H9 (cell line): ENCODE measurements around the gene SMARCD3. TPM values are rescaled to one million over a fixed set of nuclear protein-coding genes. Genes with fewer than 3 reads are reported as not detected.

Source experiments
- DNase-seq: peaks from one replicate; pipeline ENCODE4 v3.0.0-alpha.2; 2017
- H2AFZ ChIP-seq: one replicate; pipeline ENCODE4 v1.6.1; 2013; ENCODE audit warnings: mild to moderate bottlenecking, low read length, control low read depth, moderate library complexity
- H2AK5ac ChIP-seq: 2 replicates; pipeline ENCODE4 v1.6.1; 2013; ENCODE audit warnings: low read length, control low read depth, mixed read lengths; ENCODE audit not compliant: insufficient read length
- H2BK120ac ChIP-seq: one replicate; pipeline ENCODE4 v1.6.1; 2013; ENCODE audit warnings: low read depth, mild to moderate bottlenecking, low read length, control low read depth, inconsistent platforms; ENCODE audit not compliant: poor library complexity, severe bottlenecking
- H2BK12ac ChIP-seq: 2 replicates; pipeline ENCODE4 v1.6.1; 2013; ENCODE audit warnings: low read length, control low read depth, mixed read lengths, low read depth; ENCODE audit not compliant: insufficient read length
- H2BK15ac ChIP-seq: 2 replicates; pipeline ENCODE4 v1.6.1; 2013; ENCODE audit warnings: low read depth, low read length, control low read depth
- H2BK20ac ChIP-seq: one replicate; pipeline ENCODE4 v1.6.1; 2013; ENCODE audit warnings: low read depth, mild to moderate bottlenecking, low read length, control low read depth, inconsistent platforms; ENCODE audit not compliant: poor library complexity, severe bottlenecking
- H2BK5ac ChIP-seq: 2 replicates; pipeline ENCODE4 v1.6.1; 2013; ENCODE audit warnings: low read length, control low read depth, mixed read lengths; ENCODE audit not compliant: insufficient read length
- H3K14ac ChIP-seq: 2 replicates; pipeline ENCODE4 v1.6.1; 2013; ENCODE audit warnings: low read length, control low read depth; ENCODE audit not compliant: insufficient read depth
- H3K18ac ChIP-seq: 2 replicates; pipeline ENCODE4 v1.6.1; 2013; ENCODE audit warnings: low read depth, mild to moderate bottlenecking, mixed read lengths, low read length, control low read depth; ENCODE audit not compliant: insufficient read length
- H3K23ac ChIP-seq: 2 replicates; pipeline ENCODE4 v1.6.1; 2013; ENCODE audit warnings: low read length, control low read depth, mixed read lengths, low read depth; ENCODE audit not compliant: insufficient read length
- H3K23me2 ChIP-seq: 2 replicates; pipeline ENCODE4 v1.6.1; 2013; ENCODE audit warnings: low read depth, mild to moderate bottlenecking, mixed read lengths, low read length, control low read depth; ENCODE audit not compliant: insufficient read length, poor library complexity, severe bottlenecking
- H3K27ac ChIP-seq: 2 replicates; pipeline ENCODE4 v1.5.1; 2013; ENCODE audit warnings: low read length, control low read depth, mixed read lengths, low read depth; ENCODE audit not compliant: insufficient read length
- H3K27me3 ChIP-seq: 2 replicates; pipeline ENCODE4 v1.6.1; 2013; ENCODE audit warnings: low read length, control low read depth, inconsistent platforms; ENCODE audit not compliant: insufficient read depth
- H3K4ac ChIP-seq: 2 replicates; pipeline ENCODE4 v1.6.1; 2013; ENCODE audit warnings: low read depth, mild to moderate bottlenecking, control low read depth, inconsistent platforms, low read length, moderate library complexity
- H3K4me1 ChIP-seq: 2 replicates; pipeline ENCODE4 v1.6.1; 2013; ENCODE audit warnings: low read length, control low read depth, inconsistent platforms; ENCODE audit not compliant: insufficient read depth
- H3K4me2 ChIP-seq: 2 replicates; pipeline ENCODE4 v1.6.1; 2013; ENCODE audit warnings: low read length, control low read depth, mixed read lengths; ENCODE audit not compliant: insufficient read length, insufficient read depth
- H3K56ac ChIP-seq: 2 replicates; pipeline ENCODE4 v1.6.1; 2013; ENCODE audit warnings: low read depth, mild to moderate bottlenecking, mixed read lengths, low read length, control low read depth; ENCODE audit not compliant: insufficient read length
- H3K79me1 ChIP-seq: 2 replicates; pipeline ENCODE4 v1.6.1; 2013; ENCODE audit warnings: low read depth, mild to moderate bottlenecking, moderate library complexity, low read length, control low read depth, inconsistent platforms; ENCODE audit not compliant: insufficient read depth, poor library complexity, severe bottlenecking
- H3K79me2 ChIP-seq: 2 replicates; pipeline ENCODE4 v1.6.1; 2013; ENCODE audit warnings: low read length, control low read depth, inconsistent platforms; ENCODE audit not compliant: insufficient read depth
- H3K9ac ChIP-seq: 2 replicates; pipeline ENCODE4 v1.6.1; 2013; ENCODE audit warnings: low read length, control low read depth, mixed read lengths; ENCODE audit not compliant: insufficient read length; ENCODE audit errors: extremely low read depth
- H3K9me3 ChIP-seq: one replicate; pipeline ENCODE4 v1.6.1; 2013; ENCODE audit warnings: low read depth, low read length, inconsistent platforms; ENCODE audit not compliant: control insufficient read depth
- H3T11ph ChIP-seq: one replicate; pipeline ENCODE4 v1.6.1; 2013; ENCODE audit warnings: mild to moderate bottlenecking, low read length, control low read depth, inconsistent platforms
- H4K20me1 ChIP-seq: one replicate; pipeline ENCODE4 v1.6.1; 2013; ENCODE audit not compliant: control insufficient read depth, insufficient read length, insufficient read depth
- H4K5ac ChIP-seq: 2 replicates; pipeline ENCODE4 v1.6.1; 2013; ENCODE audit warnings: low read depth, mild to moderate bottlenecking, mixed read lengths, low read length, control low read depth; ENCODE audit not compliant: insufficient read length
- H4K8ac ChIP-seq: replicated peaks from 2 replicates; pipeline ENCODE4 v1.6.1; 2013; ENCODE audit warnings: low read length, control low read depth, mixed read lengths, low read depth; ENCODE audit not compliant: insufficient read length
- H4K91ac ChIP-seq: 2 replicates; pipeline ENCODE4 v1.6.1; 2013; ENCODE audit warnings: low read depth, mild to moderate bottlenecking, moderate library complexity, mixed read lengths, low read length, control low read depth; ENCODE audit not compliant: insufficient read length
- H3K27ac Mint-ChIP-seq, 3 experiments: 2 replicates in 2 of 3; 3 replicates in 1 of 3; pipeline ENCODE4 v1.8.0; 2020 to 2021; ENCODE audit warnings: mixed read lengths in 3 of 3, mild to moderate bottlenecking in 1 of 3, moderate library complexity in 1 of 3
- H3K27me3 Mint-ChIP-seq: 2 replicates; pipeline ENCODE4 v1.8.0; 2021; ENCODE audit warnings: low read depth, mild to moderate bottlenecking, moderate library complexity, mixed read lengths
- H3K36me3 Mint-ChIP-seq, 3 experiments: 2 replicates in 2 of 3; 3 replicates in 1 of 3; pipeline ENCODE4 v1.8.0; 2020 to 2021; ENCODE audit warnings: low read depth in 3 of 3, mixed read lengths in 3 of 3; ENCODE audit not compliant: insufficient read depth in 1 of 3
- H3K4me1 Mint-ChIP-seq, 2 experiments: 2 replicates each; pipeline ENCODE4 v1.8.0; 2020; ENCODE audit warnings: mixed read lengths in 2 of 2
- H3K4me3 Mint-ChIP-seq, 2 experiments: 2 replicates in 1 of 2; 3 replicates in 1 of 2; pipeline ENCODE4 v1.8.0; 2020 to 2021; ENCODE audit warnings: mild to moderate bottlenecking in 2 of 2, mixed read lengths in 2 of 2, moderate library complexity in 1 of 2
- H3K9me3 Mint-ChIP-seq, 2 experiments: 2 replicates in 1 of 2; 3 replicates in 1 of 2; pipeline ENCODE4 v1.8.0; 2020; ENCODE audit warnings: mild to moderate bottlenecking in 2 of 2, mixed read lengths in 2 of 2, moderate library complexity in 1 of 2
- whole genome bisulfite sequencing: extraction: QIAGEN DNeasy Blood & Tissue Kit; methylation state at CpG from one replicate; pipeline ENCODE4 v1.1.7; 2013; ENCODE audit warnings: missing lambda C conversion rate, low lambda C conversion rate, mixed read lengths; ENCODE audit not compliant: insufficient read length; ENCODE audit errors: extremely low coverage; 5-methylcytosine and 5-hydroxymethylcytosine counted together
- total RNA-seq: library from RNA; stranded (reverse); gene quantifications from 2 replicates; pipeline ENCODE4 v1.2.1, GENCODE V29; 2021
- TF ChIP-seq, protein P1 (sequence below): fragments of 200-600 bp; sonication (generic); conservative IDR thresholded peaks from 3 replicates; pipeline ENCODE4 v1.8.0; 2021; ENCODE audit warnings: antibody characterized with exemption, mild to moderate bottlenecking

Gene SMARCD3
- total RNA-seq, 1 experiment from 2014 or later, result 5.0 TPM

DNA sequence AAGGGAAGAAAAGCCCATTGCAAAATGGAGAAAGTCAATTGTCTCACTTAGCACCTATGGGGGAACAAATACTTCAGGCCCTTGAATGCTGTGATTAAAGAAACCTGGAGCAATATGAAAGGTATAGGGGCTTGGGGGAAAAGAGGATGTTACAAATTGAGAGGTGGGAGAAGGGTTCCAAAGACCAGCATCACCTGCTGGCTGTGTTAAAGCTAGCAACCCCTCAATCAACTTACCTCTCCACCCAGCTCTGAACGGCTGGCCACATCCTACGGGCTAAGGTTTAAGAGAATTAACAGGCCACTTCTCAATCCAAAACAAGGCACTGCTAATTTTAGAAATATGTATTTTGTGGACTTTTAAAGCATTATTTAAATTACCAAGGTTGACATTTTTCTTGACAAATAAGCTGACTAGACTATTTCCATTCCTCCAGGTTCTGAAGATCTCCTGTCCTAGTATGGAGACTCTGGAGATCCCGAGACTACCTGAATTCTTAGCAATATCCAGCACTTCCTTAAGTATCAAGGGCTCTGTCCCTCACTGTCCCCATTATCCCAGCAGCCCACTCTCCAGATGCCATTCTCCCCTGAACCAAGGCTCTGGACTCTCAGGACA, 37.2 kb downstream of the SMARCD3 start:
- TF ChIP-seq, protein P1, sequence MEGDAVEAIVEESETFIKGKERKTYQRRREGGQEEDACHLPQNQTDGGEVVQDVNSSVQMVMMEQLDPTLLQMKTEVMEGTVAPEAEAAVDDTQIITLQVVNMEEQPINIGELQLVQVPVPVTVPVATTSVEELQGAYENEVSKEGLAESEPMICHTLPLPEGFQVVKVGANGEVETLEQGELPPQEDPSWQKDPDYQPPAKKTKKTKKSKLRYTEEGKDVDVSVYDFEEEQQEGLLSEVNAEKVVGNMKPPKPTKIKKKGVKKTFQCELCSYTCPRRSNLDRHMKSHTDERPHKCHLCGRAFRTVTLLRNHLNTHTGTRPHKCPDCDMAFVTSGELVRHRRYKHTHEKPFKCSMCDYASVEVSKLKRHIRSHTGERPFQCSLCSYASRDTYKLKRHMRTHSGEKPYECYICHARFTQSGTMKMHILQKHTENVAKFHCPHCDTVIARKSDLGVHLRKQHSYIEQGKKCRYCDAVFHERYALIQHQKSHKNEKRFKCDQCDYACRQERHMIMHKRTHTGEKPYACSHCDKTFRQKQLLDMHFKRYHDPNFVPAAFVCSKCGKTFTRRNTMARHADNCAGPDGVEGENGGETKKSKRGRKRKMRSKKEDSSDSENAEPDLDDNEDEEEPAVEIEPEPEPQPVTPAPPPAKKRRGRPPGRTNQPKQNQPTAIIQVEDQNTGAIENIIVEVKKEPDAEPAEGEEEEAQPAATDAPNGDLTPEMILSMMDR, result peak; percentile 42; the same call in 2 of the 3 replicates
- no peak overlapping the region for H2BK120ac ChIP-seq
- H3K56ac ChIP-seq, result no peak overlapping the region
- H3K4me1 ChIP-seq, result peaks cover 5% of the 10 kb centered on the region; the same call in 1 of the 2 replicates
- no peak for DNase-seq
- H2BK20ac ChIP-seq, result no peak overlapping the region
- peaks cover 26 to 48% (median 34%) of the 10 kb centered on the region in 3 experiments; a peak in 6 of 7 replicates for H3K36me3 Mint-ChIP-seq
- no peak overlapping the region for H2AK5ac ChIP-seq
- no peak overlapping the region for H3K27ac ChIP-seq
- H2AFZ ChIP-seq, result no peak overlapping the region
- no peak overlapping the region for H3K23ac ChIP-seq
- no peak overlapping the region for H2BK15ac ChIP-seq
- H3K27me3 Mint-ChIP-seq, result peaks cover 9% of the 10 kb centered on the region
- no peaks in the 10 kb centered on the region for H3K79me1 ChIP-seq
- no peak overlapping the region for H3K9ac ChIP-seq
- H3K18ac ChIP-seq, result no peak overlapping the region
- H3K4me2 ChIP-seq, result no peak overlapping the region
- no peaks in the 10 kb centered on the region for H3K9me3 ChIP-seq
- H4K20me1 ChIP-seq, result no peaks in the 10 kb centered on the region
- H3K79me2 ChIP-seq, result no peaks in the 10 kb centered on the region
- no CpG with 5 or more reads among the region's 3 CpGs for WGBS
- peak overlapping the region in 1 of 3 experiments; percentile 43; a peak in 1 of 7 replicates for H3K27ac Mint-ChIP-seq
- no peak overlapping the region for H4K91ac ChIP-seq
- H3K4me1 Mint-ChIP-seq, result peaks cover 13 to 16% of the 10 kb centered on the region in 2 experiments
- H3K23me2 ChIP-seq, result no peaks in the 10 kb centered on the region
- no peaks in the 10 kb centered on the region for H3K27me3 ChIP-seq
- H4K8ac ChIP-seq, result no peak overlapping the region
- no peak overlapping the region for H4K5ac ChIP-seq
- H3K14ac ChIP-seq, result no peak overlapping the region
- no peaks in the 10 kb centered on the region for H3K9me3 Mint-ChIP-seq
- no peak overlapping the region for H3T11ph ChIP-seq
- no peak overlapping the region for H2BK12ac ChIP-seq
- H3K4ac ChIP-seq, result no peak overlapping the region
- no peak overlapping the region for H2BK5ac ChIP-seq
- no peak overlapping the region for H3K4me3 Mint-ChIP-seq
